BJ (cell line): ENCODE results near the gene EFCAB8. TPM values are rescaled to one million over a fixed set of nuclear protein-coding genes. Genes with fewer than 3 reads are reported as not detected.

Experiments used
- CTCF ChIA-PET: fragments of 350-600 bp; formaldehyde crosslinking; extraction: SDS; loops from one replicate; lab custom pipeline; 2021; ENCODE audit warnings: antibody characterized with exemption, inconsistent platforms; lab: Yijun Ruan, JAX
- POLR2A ChIA-PET: fragments of 300-600 bp; sonication (Branson Sonifier 250); formaldehyde crosslinking; extraction: SDS; loops from one replicate; lab custom pipeline; 2021; ENCODE audit warnings: antibody characterized with exemption; lab: Charles Lee
- DNase-seq: peaks from one replicate; pipeline ENCODE4 v3.0.0-alpha.2; 2011; ENCODE audit warnings: low read depth
- H3K27me3 ChIP-seq: 2 replicates; pipeline ENCODE4 v1.6.0; 2011; ENCODE audit warnings: low read length; ENCODE audit not compliant: control insufficient read depth, insufficient read depth
- H3K36me3 ChIP-seq: 2 replicates; pipeline ENCODE4 v1.5.1; 2011; ENCODE audit warnings: low read length; ENCODE audit not compliant: control insufficient read depth, insufficient read depth
- H3K4me3 ChIP-seq: 2 replicates; pipeline ENCODE4 v1.5.1; 2011; ENCODE audit warnings: low read depth, mild to moderate bottlenecking, control low read depth, low read length
- polyA plus RNA-seq: library from polyadenylated mRNA; depleted of rRNA; stranded (reverse); fragments of >200 nt; gene quantifications from 2 replicates; pipeline ENCODE4 v1.2.3, GENCODE V29; 2011
- TF ChIP-seq, protein P1 (sequence below): IDR thresholded peaks from 2 replicates; pipeline ENCODE4 v1.5.1; 2011; ENCODE audit warnings: low read depth, mild to moderate bottlenecking, control low read depth, inconsistent platforms, low read length, moderate library complexity; ENCODE audit not compliant: insufficient read depth

The EFCAB8 gene
- polyA plus RNA-seq, 1 experiment: not detected

DNA sequence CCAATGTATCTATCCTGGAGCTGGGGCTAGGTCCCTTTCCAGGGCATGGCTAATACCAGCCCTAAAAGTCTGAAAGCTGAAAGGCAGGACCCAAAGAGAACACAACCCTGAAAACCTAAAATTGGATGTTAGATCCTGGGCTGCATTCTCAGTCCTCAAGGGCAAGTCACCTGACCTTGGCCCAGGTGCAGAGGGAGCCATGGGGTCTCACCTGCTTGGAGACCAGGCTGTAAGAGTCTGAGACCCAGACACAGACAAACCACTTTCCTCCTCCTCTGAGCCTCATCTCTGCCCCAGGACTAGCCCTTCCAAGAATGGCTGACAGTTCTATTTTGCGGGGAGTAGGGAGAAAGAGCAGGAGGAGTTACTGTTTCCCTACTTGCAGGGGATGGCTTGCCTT is 60.0 kb downstream of the EFCAB8 start:
- DNase-seq: no peak
- ChIA-PET CTCF (no interaction called here), POLR2A (no interaction called here)
- Histone ChIP-seq H3K36me3 (no peaks in the 10 kb centered on the region), H3K4me3 (no peak overlapping the region), H3K27me3 (no peaks in the 10 kb centered on the region; the same call in none of the 2 replicates)
- TF ChIP-seq, protein P1, sequence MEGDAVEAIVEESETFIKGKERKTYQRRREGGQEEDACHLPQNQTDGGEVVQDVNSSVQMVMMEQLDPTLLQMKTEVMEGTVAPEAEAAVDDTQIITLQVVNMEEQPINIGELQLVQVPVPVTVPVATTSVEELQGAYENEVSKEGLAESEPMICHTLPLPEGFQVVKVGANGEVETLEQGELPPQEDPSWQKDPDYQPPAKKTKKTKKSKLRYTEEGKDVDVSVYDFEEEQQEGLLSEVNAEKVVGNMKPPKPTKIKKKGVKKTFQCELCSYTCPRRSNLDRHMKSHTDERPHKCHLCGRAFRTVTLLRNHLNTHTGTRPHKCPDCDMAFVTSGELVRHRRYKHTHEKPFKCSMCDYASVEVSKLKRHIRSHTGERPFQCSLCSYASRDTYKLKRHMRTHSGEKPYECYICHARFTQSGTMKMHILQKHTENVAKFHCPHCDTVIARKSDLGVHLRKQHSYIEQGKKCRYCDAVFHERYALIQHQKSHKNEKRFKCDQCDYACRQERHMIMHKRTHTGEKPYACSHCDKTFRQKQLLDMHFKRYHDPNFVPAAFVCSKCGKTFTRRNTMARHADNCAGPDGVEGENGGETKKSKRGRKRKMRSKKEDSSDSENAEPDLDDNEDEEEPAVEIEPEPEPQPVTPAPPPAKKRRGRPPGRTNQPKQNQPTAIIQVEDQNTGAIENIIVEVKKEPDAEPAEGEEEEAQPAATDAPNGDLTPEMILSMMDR: no peak

DNA sequence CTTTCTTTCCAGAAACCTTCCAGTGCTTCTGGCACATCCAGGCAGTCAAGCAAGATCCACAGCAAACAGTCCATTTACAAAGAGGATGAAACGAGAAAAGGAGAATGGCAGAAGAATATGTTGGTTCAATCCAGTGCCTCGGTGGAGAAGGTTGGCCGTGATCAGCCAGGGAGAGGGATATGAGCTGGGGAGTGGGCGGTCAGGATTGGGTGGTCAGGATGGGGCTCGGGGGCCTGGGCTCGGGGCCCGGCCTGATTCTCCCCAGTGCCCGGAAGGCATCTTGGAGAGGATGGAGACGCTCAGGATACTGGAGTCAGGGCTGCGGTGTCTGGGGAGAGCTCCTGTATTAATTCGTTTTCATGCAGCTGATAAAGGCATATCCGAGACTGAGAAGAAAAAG is 61.3 kb downstream of the EFCAB8 start:
- Histone ChIP-seq H3K36me3 (no peaks in the 10 kb centered on the region), H3K4me3 (no peak overlapping the region), H3K27me3 (no peaks in the 10 kb centered on the region; the same call in none of the 2 replicates)
- TF ChIP-seq, protein P1: no peak
- no peak for DNase-seq
- ChIA-PET CTCF (interaction anchor here (1.5 kb wide), 1 partner anchor 8 kb away, joined by 3 read pairs; no protein-coding TSS in a partner anchor), POLR2A (no interaction called here)

DNA sequence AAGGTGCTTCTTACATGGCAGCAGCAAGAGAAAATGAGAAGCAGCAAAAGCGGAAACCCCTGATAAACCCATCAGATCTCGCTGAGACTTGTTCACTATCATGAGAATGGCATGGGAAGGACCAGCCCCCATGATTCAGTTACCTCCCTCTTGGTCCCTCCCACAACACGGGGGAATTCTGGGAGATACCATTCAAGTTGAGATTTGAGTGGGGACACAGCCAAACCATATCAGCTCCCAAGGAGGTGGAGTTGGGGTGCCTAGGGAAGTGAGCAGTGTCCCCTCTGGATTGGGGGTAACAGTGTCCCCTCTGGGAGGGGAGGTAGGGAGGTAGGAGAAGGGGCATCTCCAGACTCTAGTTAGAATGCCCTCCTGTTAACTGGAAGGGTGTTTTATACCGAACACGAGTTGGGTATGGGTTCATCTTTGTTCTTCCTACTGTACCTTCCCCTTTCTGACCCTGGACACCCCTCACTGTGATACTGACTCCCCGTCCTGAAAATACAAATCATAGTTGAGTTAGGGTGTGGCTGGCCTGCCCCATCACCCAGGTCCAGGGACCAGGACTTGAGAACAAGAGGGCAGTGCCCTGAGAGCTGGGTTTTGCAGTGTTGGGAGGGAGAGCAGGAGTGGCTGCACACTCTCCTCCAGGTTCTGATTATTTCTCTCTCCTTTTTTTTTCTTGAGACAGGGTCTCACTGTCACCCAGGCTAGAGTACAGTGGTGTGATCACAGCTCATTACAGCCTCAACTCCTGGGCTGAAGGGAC is 62.0 kb downstream of the EFCAB8 start:
- POLR2A ChIA-PET: no interaction called here

GRCh38 chr20:32922466-32922865 is 63.7 kb downstream of the EFCAB8 start:
- no peaks in the 10 kb centered on the region; the same call in none of the 2 replicates for H3K27me3 ChIP-seq
- DNase-seq: no peak
- POLR2A ChIA-PET: no interaction called here
- TF ChIP-seq, protein P1: no peak
- no peak overlapping the region for H3K4me3 ChIP-seq
- CTCF ChIA-PET: interaction anchor here (0.6 to 3.5 kb wide), 5 partner anchors 10 to 377 kb away, joined by 3 to 16 read pairs (median 3); no protein-coding TSS in a partner anchor
- no peaks in the 10 kb centered on the region for H3K36me3 ChIP-seq

More for the DNA sequence above, 62.0 kb downstream of the EFCAB8 start:
- no peak overlapping the region for H3K4me3 ChIP-seq
- TF ChIP-seq, protein P1: no peak
- no peaks in the 10 kb centered on the region; the same call in none of the 2 replicates for H3K27me3 ChIP-seq
- CTCF ChIA-PET: interaction anchor here (1.5 to 3.5 kb wide), 3 partner anchors 9 to 25 kb away, joined by 3 to 16 read pairs (median 6); no protein-coding TSS in a partner anchor
- DNase-seq: no peak
- no peaks in the 10 kb centered on the region for H3K36me3 ChIP-seq

GRCh38 chr20:32924781-32925180 is 66.1 kb downstream of the EFCAB8 start:
- H3K27me3 ChIP-seq: no peaks in the 10 kb centered on the region; the same call in none of the 2 replicates
- TF ChIP-seq, protein P1: no peak
- H3K36me3 ChIP-seq: no peaks in the 10 kb centered on the region
- ChIA-PET POLR2A (no interaction called here), CTCF (no interaction called here)
- H3K4me3 ChIP-seq: no peak overlapping the region
- DNase-seq: no peak
